Measurements from ENCODE around the gene PUM1. TPM values are rescaled to one million over a fixed set of nuclear protein-coding genes. Genes with fewer than 3 reads are reported as not detected.

Gene PUM1
- total and polyA plus RNA-seq, 2 donors: 35.4 to 36.3 TPM

GRCh38 chr1:30969903-30970302 is 95.6 kb downstream of the PUM1 start:
- Histone ChIP-seq H3K4me1 (ENCODE audit: control insufficient read depth in 2 of 2, insufficient read depth in 2 of 2, low read length in 2 of 2) (no peaks in the 10 kb centered on the region), H3K27ac (ENCODE audit: low read depth in 1 of 2, low read length in 1 of 2) (no peak overlapping the region), H3K27me3 (ENCODE audit: control insufficient read depth in 2 of 2, insufficient read depth in 1 of 2, low read length in 1 of 2) (no peaks in the 10 kb centered on the region), H3K9me3 (ENCODE audit: control insufficient read depth in 2 of 2, insufficient read depth in 1 of 2, low read length in 1 of 2) (no peaks in the 10 kb centered on the region), H3K36me3 (ENCODE audit: control insufficient read depth in 2 of 2, insufficient read depth in 2 of 2, low read length in 1 of 2) (peaks cover 32 to 67% of the 10 kb centered on the region in 2 donors), H3K4me3 (ENCODE audit: low read length in 2 of 2) (no peak overlapping the region)
- DNase-seq (ENCODE audit: low read depth in 6 of 9, low spot score in 9 of 9): no peak

DNA sequence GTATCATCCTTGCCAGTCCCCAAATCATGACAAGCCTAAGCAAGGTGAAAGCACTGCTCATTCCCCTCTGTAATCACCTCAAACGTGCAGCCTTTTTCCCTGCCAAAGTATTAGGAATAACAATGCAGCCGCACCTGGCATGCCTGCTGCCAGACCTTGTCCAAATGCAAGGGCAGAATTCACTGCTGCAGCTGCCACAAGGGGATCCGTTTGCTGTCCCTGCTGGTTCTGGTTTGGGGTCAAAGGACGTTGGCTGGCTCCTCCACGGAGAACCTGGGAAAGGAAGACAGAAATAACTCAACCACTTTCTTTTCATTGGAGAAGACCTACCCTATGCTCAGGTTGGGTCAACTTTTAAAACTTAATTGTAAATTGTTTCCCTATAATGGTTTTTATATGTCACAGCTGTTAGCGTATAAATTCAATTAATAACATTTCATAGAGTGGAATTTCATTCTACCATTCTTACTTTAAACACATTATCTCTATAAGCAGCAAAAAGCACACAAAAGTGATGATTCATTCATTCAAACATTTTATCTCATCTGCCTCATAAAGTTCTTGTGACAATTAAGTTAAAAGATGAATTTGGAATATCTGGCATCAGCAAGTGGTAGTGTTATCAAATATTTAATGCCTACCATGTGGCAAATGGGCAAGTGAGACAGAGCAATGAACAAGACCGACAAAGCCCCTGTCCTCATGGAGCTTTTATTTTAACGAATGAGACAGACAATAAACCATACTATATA is 97.1 kb downstream of the PUM1 start:
- Histone ChIP-seq H3K36me3 (ENCODE audit: control insufficient read depth in 2 of 2, insufficient read depth in 2 of 2, low read length in 1 of 2) (peaks cover 37 to 68% of the 10 kb centered on the region in 2 donors), H3K27me3 (ENCODE audit: control insufficient read depth in 2 of 2, insufficient read depth in 1 of 2, low read length in 1 of 2) (no peaks in the 10 kb centered on the region)
- 96% methylated on average over 8 of the region's 8 CpGs for WGBS

DNA sequence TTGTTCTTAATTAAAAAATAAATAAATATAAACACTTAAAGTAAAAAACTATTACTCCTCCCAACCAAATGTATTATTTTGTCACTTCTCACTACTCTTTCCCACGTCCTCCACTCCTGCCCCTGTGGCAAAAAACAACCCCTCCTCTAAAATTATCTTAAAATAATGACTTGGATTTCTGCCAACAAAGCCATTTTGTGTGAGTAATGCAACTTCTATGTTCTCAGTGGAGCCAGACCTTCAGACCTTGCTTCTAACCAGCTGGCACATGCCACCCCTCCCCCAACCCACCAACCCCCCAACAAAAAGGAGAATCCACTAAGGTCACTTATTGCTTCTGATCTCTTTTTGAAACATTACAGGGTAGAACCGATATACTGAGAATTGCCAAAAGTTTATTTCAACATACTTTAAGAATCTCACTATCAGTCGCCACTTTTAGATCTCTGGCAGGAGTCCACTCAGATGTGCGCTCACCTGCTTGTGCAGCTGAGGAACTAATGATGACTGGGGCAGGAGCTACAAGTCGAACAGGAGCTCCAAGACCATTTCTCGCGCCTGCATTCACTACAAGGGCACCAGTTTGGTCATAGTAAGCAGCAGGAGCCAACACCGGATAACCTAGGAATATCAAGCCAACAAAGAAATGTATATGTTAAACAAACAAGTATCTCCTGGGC is 98.7 kb downstream of the PUM1 start:
- Histone ChIP-seq H3K27ac (ENCODE audit: low read depth in 1 of 2, low read length in 1 of 2) (no peak overlapping the region), H3K27me3 (ENCODE audit: control insufficient read depth in 2 of 2, insufficient read depth in 1 of 2, low read length in 1 of 2) (no peaks in the 10 kb centered on the region), H3K36me3 (ENCODE audit: control insufficient read depth in 2 of 2, insufficient read depth in 2 of 2, low read length in 1 of 2) (peaks cover 49 to 77% of the 10 kb centered on the region in 2 donors), H3K4me1 (ENCODE audit: control insufficient read depth in 2 of 2, insufficient read depth in 2 of 2, low read length in 2 of 2) (no peaks in the 10 kb centered on the region), H3K9me3 (ENCODE audit: control insufficient read depth in 2 of 2, insufficient read depth in 1 of 2, low read length in 1 of 2) (no peaks in the 10 kb centered on the region), H3K4me3 (ENCODE audit: low read length in 2 of 2) (no peak overlapping the region)
- DNase-seq (ENCODE audit: low read depth in 6 of 9, low spot score in 9 of 9): no peak
- WGBS: 97% methylated on average over 8 of the region's 8 CpGs

More for the DNA sequence above, 97.1 kb downstream of the PUM1 start:
- H3K27ac ChIP-seq (ENCODE audit: low read depth in 1 of 2, low read length in 1 of 2): no peak overlapping the region
- DNase-seq (ENCODE audit: low read depth in 6 of 9, low spot score in 9 of 9): no peak
- H3K9me3 ChIP-seq (ENCODE audit: control insufficient read depth in 2 of 2, insufficient read depth in 1 of 2, low read length in 1 of 2): no peaks in the 10 kb centered on the region
- no peaks in the 10 kb centered on the region for H3K4me1 ChIP-seq (ENCODE audit: control insufficient read depth in 2 of 2, insufficient read depth in 2 of 2, low read length in 2 of 2)
- no peak overlapping the region for H3K4me3 ChIP-seq (ENCODE audit: low read length in 2 of 2)

GRCh38 chr1:30965924-30966599 is 99.5 kb downstream of the PUM1 start:
- Histone ChIP-seq H3K36me3 (ENCODE audit: control insufficient read depth in 2 of 2, insufficient read depth in 2 of 2, low read length in 1 of 2) (peaks cover 54 to 82% of the 10 kb centered on the region in 2 donors), H3K27me3 (ENCODE audit: control insufficient read depth in 2 of 2, insufficient read depth in 1 of 2, low read length in 1 of 2) (no peaks in the 10 kb centered on the region), H3K4me3 (ENCODE audit: low read length in 2 of 2) (no peak overlapping the region), H3K9me3 (ENCODE audit: control insufficient read depth in 2 of 2, insufficient read depth in 1 of 2, low read length in 1 of 2) (no peaks in the 10 kb centered on the region), H3K4me1 (ENCODE audit: control insufficient read depth in 2 of 2, insufficient read depth in 2 of 2, low read length in 2 of 2) (no peaks in the 10 kb centered on the region), H3K27ac (ENCODE audit: low read depth in 1 of 2, low read length in 1 of 2) (no peak overlapping the region)
- DNase-seq (ENCODE audit: low read depth in 6 of 9, low spot score in 9 of 9): no peak
- 98% methylated on average over 8 of the region's 8 CpGs for WGBS

DNA sequence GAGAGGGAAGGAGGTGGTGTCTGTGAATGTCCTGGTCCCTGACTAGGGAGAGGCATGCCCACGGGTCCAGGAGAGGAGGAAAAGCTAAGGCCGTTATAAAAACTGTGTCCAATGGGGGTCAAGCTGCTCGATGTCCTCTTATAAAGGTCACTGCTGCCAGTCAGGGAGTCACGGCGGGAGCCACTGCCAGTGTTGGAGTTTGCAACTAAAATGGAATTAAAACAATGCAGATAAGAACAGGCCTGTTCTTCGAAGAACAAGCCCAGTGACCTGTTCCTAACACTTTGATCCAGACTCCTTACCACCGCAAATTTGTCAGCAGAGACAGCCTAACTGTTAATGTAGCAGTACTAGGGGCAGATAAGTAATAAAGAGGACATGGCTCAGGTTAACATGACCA is 100.8 kb downstream of the PUM1 start:
- Histone ChIP-seq H3K27ac (ENCODE audit: low read depth in 1 of 2, low read length in 1 of 2) (no peak overlapping the region), H3K4me1 (ENCODE audit: control insufficient read depth in 2 of 2, insufficient read depth in 2 of 2, low read length in 2 of 2) (no peaks in the 10 kb centered on the region)

DNA sequence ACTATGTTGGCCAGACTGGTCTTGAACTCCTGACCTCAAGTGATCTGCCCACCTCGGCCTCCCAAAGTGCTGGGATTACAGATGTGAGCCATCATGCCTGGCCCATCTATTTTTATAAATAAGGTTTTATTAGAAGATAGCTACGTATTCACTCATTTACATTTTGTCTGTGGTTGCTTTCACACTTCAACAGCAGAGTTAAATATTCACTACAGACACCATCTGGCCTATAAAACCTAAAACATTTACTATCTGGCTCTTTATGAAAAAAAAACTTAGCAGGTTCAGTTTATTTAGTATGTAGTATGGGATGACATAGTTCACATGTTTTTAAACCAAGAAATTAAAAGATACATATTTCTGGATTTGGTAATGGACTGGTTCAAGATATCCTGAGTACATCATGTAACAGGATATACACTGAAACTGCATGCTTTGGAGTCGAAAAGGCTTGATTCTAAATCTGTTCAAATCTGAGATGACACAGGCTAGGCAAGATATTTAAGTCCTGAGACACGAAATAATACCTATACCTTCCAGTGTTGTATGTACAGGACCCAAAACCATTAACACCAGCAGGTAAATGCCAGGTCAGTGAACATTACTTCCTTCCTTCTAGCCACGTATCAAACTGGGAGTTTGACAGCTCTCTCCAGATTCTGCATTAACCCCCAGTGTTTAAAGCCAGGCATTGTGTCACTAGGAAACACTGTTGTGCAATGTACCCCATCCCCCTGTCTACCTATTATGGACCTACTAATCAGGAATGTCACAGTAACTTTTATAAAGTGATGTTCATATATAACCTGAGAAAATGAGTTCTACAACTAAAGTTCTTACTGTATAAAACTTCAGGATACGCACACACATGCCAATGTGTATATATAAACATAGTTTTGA is 102.7 kb downstream of the PUM1 start:
- Histone ChIP-seq H3K36me3 (ENCODE audit: control insufficient read depth in 2 of 2, insufficient read depth in 2 of 2, low read length in 1 of 2) (peaks cover 46 to 83% of the 10 kb centered on the region in 2 donors), H3K27me3 (ENCODE audit: control insufficient read depth in 2 of 2, insufficient read depth in 1 of 2, low read length in 1 of 2) (no peaks in the 10 kb centered on the region), H3K4me1 (ENCODE audit: control insufficient read depth in 2 of 2, insufficient read depth in 2 of 2, low read length in 2 of 2) (no peaks in the 10 kb centered on the region), H3K4me3 (ENCODE audit: low read length in 2 of 2) (no peak overlapping the region), H3K9me3 (ENCODE audit: control insufficient read depth in 2 of 2, insufficient read depth in 1 of 2, low read length in 1 of 2) (no peaks in the 10 kb centered on the region), H3K27ac (ENCODE audit: low read depth in 1 of 2, low read length in 1 of 2) (peak overlapping the region in 1 of 2 donors; percentile 18)
- WGBS: 96% methylated on average over 6 of the region's 6 CpGs
- no peak for DNase-seq (ENCODE audit: low read depth in 6 of 9, low spot score in 9 of 9)

More for the DNA sequence above, 100.8 kb downstream of the PUM1 start:
- 96% methylated on average over 7 of the region's 7 CpGs for WGBS
- no peaks in the 10 kb centered on the region for H3K27me3 ChIP-seq (ENCODE audit: control insufficient read depth in 2 of 2, insufficient read depth in 1 of 2, low read length in 1 of 2)
- no peak overlapping the region for H3K4me3 ChIP-seq (ENCODE audit: low read length in 2 of 2)
- no peak for DNase-seq (ENCODE audit: low read depth in 6 of 9, low spot score in 9 of 9)
- H3K36me3 ChIP-seq (ENCODE audit: control insufficient read depth in 2 of 2, insufficient read depth in 2 of 2, low read length in 1 of 2): peaks cover 55 to 87% of the 10 kb centered on the region in 2 donors
- no peaks in the 10 kb centered on the region for H3K9me3 ChIP-seq (ENCODE audit: control insufficient read depth in 2 of 2, insufficient read depth in 1 of 2, low read length in 1 of 2)

DNA sequence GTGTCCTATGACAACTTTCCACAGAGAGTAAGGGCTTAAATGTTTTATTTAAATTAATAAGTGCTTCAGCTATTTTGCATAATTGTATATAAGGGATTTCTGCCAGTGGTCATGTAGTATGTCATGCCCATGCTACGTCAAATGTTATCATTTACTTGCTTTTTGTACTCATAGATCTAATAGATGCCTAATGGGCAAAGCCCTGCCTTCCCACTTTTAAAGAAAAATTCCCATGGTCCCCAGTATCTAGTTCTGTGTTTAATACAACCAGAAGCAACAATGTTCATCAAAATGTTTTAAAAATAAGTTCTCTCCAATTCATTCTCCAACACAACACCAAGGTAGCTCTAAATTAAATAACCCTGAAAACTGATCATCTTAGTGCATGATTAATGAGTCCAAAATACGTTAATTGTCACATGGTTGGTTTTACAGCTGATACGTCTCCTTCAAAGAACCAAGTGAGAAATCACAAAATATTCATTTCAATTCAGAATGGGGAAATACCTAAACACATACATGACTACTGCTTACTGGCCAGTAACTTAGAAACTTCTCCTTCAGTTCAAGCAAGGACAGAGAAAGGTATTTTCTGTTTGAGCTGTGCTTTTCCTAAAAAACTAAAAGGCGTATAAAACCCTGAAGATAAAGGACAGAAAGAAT is 107.8 kb downstream of the PUM1 start:
- Histone ChIP-seq H3K4me3 (ENCODE audit: low read length in 2 of 2) (no peak overlapping the region), H3K27me3 (ENCODE audit: control insufficient read depth in 2 of 2, insufficient read depth in 1 of 2, low read length in 1 of 2) (no peaks in the 10 kb centered on the region), H3K9me3 (ENCODE audit: control insufficient read depth in 2 of 2, insufficient read depth in 1 of 2, low read length in 1 of 2) (no peaks in the 10 kb centered on the region), H3K27ac (ENCODE audit: low read depth in 1 of 2, low read length in 1 of 2) (no peak overlapping the region), H3K36me3 (ENCODE audit: control insufficient read depth in 2 of 2, insufficient read depth in 2 of 2, low read length in 1 of 2) (peaks cover 41 to 82% of the 10 kb centered on the region in 2 donors), H3K4me1 (ENCODE audit: control insufficient read depth in 2 of 2, insufficient read depth in 2 of 2, low read length in 2 of 2) (no peaks in the 10 kb centered on the region)
- WGBS: 96% methylated on average over 4 of the region's 4 CpGs
- DNase-seq (ENCODE audit: low read depth in 6 of 9, low spot score in 9 of 9): no peak

GRCh38 chr1:30955448-30956015 is 110.0 kb downstream of the PUM1 start:
- WGBS: 88% methylated on average over 1 of the region's 1 CpG
- no peaks in the 10 kb centered on the region for H3K4me1 ChIP-seq (ENCODE audit: control insufficient read depth in 2 of 2, insufficient read depth in 2 of 2, low read length in 2 of 2)

More at GRCh38 chr1:30955448-30956015, 110.0 kb downstream of the PUM1 start:
- H3K27me3 ChIP-seq (ENCODE audit: control insufficient read depth in 2 of 2, insufficient read depth in 1 of 2, low read length in 1 of 2): no peaks in the 10 kb centered on the region
- H3K36me3 ChIP-seq (ENCODE audit: control insufficient read depth in 2 of 2, insufficient read depth in 2 of 2, low read length in 1 of 2): peaks cover 44 to 87% of the 10 kb centered on the region in 2 donors
- DNase-seq (ENCODE audit: low read depth in 6 of 9, low spot score in 9 of 9): no peak
- no peak overlapping the region for H3K27ac ChIP-seq (ENCODE audit: low read depth in 1 of 2, low read length in 1 of 2)
- no peaks in the 10 kb centered on the region for H3K9me3 ChIP-seq (ENCODE audit: control insufficient read depth in 2 of 2, insufficient read depth in 1 of 2, low read length in 1 of 2)
- H3K4me3 ChIP-seq (ENCODE audit: low read length in 2 of 2): no peak overlapping the region

Measured in thymus (tissue), 11 donors.